Glutamatergic neuron (in vitro differentiated cells): Measurements from ENCODE around the gene LLGL2. TPM values are rescaled to one million over a fixed set of nuclear protein-coding genes. Genes with fewer than 3 reads are reported as not detected.

Source experiments
- DNase-seq: peaks from one replicate; pipeline ENCODE4 v3.0.0; 2022
- H3K27ac Mint-ChIP-seq: one replicate; pipeline ENCODE4 v1.8.0; 2020; ENCODE audit warnings: mild to moderate bottlenecking, mixed read lengths, inconsistent platforms; ENCODE audit not compliant: unreplicated experiment
- H3K27me3 Mint-ChIP-seq: one replicate; pipeline ENCODE4 v1.8.0; 2020; ENCODE audit warnings: mild to moderate bottlenecking, moderate library complexity, mixed read lengths, inconsistent platforms; ENCODE audit not compliant: unreplicated experiment
- H3K36me3 Mint-ChIP-seq: one replicate; pipeline ENCODE4 v1.8.0; 2020; ENCODE audit warnings: mild to moderate bottlenecking, mixed read lengths, inconsistent platforms; ENCODE audit not compliant: unreplicated experiment
- H3K4me1 Mint-ChIP-seq: one replicate; pipeline ENCODE4 v1.8.0; 2020; ENCODE audit warnings: mild to moderate bottlenecking, low read depth, mixed read lengths, inconsistent platforms; ENCODE audit not compliant: unreplicated experiment
- H3K4me3 Mint-ChIP-seq: one replicate; pipeline ENCODE4 v1.8.0; 2020; ENCODE audit warnings: mild to moderate bottlenecking, mixed read lengths, inconsistent platforms; ENCODE audit not compliant: unreplicated experiment
- H3K9me3 Mint-ChIP-seq: one replicate; pipeline ENCODE4 v1.8.0; 2020; ENCODE audit warnings: mild to moderate bottlenecking, moderate library complexity, mixed read lengths, inconsistent platforms; ENCODE audit not compliant: unreplicated experiment
- CTCF ChIP-seq: fragments of 200-600 bp; sonication (generic); IDR thresholded peaks from one replicate; pipeline ENCODE4 v1.5.0; 2021; ENCODE audit not compliant: partially characterized antibody, unreplicated experiment
- total RNA-seq: library from RNA; stranded (reverse); fragmentation: NEBNext Ultra II Directional; extraction: Animal tissue kit (Norgen Biotek cat#: 25700); gene quantifications from one replicate; pipeline ENCODE4 v1.2.1, GENCODE V29; 2021; ENCODE audit not compliant: unreplicated experiment

Gene LLGL2
- total RNA-seq, 1 donor from 2014 or later = 4.8 TPM

GRCh38 chr17:75584849-75585175, 59.3 kb downstream of the LLGL2 start:
- peaks cover 6% of the 10 kb centered on the region for H3K9me3 Mint-ChIP-seq
- H3K27ac Mint-ChIP-seq = no peak overlapping the region
- H3K4me1 Mint-ChIP-seq = no peaks in the 10 kb centered on the region
- no peak overlapping the region for H3K4me3 Mint-ChIP-seq
- H3K36me3 Mint-ChIP-seq = peaks cover 4% of the 10 kb centered on the region
- DNase-seq = no peak
- H3K27me3 Mint-ChIP-seq = peaks cover 3% of the 10 kb centered on the region
- TF ChIP-seq CTCF = no peak

DNA sequence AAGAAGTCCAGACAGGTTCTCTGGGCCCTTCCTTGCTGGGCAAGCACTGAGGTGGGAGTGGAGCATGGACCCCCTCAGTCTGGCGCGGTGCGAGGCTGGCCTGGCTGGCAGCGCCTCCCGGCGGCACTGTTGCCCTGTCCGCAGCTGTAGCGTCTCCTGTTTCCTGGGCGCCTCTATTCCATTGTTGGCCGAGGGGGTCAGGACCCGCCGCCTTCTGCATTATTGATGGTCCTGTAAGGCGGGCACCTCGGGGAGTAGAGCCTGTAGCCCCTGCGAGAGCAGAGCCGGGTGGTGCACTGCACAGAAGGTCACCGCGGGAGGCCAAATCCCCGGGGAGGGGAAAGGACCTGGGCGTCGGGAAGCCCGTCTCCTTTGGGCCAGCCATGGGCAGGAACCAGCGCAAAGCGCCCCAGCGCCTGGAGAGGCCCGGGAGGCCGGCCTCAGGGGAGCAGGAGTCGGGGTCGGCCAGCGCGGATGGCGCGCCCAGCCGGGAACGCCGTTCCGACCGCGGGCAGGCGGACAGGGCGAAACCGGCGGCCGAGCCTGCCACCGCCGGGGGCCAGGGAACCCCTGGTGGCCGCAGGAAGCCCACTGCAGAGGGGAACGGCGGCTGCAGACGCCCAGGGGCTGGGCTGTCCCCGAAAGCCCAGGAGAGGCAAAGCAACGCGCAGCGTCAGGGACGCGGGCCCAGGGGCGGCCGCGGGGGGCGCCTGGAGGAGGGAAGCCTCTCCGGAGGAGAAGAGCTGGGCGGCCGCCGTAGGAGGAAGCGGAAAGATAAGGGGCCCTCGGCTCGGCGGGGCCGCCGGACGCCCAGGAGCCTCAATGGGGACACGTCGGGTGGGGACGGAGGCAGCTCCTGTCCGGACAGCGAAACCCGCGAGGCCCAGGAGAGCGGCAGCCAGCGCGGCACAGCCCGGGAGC, 62.4 kb downstream of the LLGL2 start, which contains the start of gene MYO15B:
MYO15B (plus strand) TSS at position 126 of the 921 bp plus-strand sequence; CDS start at position 384, 258 bp downstream.
- H3K27me3 Mint-ChIP-seq = peaks cover 6% of the 10 kb centered on the region
- H3K36me3 Mint-ChIP-seq = peaks cover 4% of the 10 kb centered on the region
- peaks cover 7% of the 10 kb centered on the region for H3K9me3 Mint-ChIP-seq
- no peak within 1 kb of the TSS for H3K27ac Mint-ChIP-seq
- peak; percentile 74 for DNase-seq
- H3K4me1 Mint-ChIP-seq = no peaks in the 10 kb centered on the region
- TF ChIP-seq CTCF = peak; percentile 14
- peak within 1 kb of the TSS; percentile 69 for H3K4me3 Mint-ChIP-seq

DNA sequence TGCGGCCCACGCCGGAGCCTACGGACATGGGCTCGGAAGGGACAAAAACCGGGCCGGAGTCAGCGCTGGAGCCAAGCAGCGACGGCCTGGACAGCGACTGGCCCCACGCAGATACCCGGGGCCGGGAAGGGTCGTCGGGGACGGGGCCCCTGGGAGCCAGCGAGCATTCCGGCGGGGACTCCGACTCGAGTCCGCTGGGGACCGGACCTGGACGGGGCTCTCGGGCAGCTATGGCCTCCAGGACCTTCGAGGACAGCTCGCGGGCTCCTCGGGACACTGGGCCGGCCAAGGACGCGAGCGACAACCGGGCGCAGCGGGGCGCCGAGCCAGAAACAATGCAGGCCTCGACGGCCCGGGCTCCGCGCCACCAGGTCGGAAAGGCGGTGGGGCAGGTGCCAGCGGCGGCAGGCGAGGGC, 63.1 kb downstream of the LLGL2 start:
- Mint-ChIP-seq H3K27me3 (peaks cover 6% of the 10 kb centered on the region), H3K4me1 (no peaks in the 10 kb centered on the region), H3K27ac (no peak overlapping the region), H3K36me3 (peaks cover 4% of the 10 kb centered on the region), H3K4me3 (no peak overlapping the region), H3K9me3 (peaks cover 7% of the 10 kb centered on the region)
- peak; percentile 43 for DNase-seq
- no peak for TF ChIP-seq CTCF

DNA sequence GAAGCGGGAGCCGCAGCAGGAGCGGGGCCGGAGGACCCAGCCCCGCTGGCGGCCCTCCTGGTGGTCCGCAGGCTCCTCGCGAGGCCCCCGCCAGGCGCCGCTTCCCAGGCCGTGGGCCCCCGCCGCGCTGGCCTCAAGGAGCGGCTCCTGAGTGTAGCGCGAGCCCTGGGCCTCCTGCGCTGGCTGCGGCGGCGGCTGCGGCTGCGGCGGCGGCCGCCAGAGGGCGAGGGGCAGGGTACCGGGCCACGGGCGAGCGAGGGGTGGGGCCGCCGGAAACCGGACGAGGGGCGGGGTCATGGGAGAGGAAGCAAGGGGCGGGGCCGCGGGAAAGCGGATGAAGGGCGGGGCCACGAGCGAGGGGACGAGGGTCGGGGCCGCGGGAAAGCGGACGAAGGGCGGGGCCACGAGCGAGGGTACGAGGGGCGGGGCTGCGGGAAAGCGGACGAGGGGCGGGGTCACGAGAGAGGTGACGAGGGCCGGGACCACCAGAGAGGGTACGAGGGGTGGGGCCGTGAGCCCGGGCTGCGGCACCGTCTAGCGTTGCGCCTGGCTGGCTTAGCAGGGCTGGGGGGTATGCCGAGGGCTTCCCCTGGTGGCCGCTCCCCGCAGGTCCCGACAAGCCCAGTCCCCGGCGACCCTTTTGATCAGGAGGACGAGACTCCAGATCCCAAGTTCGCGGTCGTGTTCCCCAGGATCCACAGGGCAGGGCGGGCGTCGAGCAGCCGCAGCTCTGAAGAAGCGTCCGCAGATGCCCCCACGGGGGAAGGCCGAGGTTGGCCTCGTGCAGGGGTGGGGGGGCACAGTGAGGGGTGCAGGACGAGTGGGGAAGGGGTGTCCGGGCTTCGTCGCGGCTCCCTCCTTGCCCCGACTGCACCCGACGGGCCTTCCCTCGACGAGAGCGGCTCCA, 63.8 kb downstream of the LLGL2 start:
- TF ChIP-seq CTCF = peak; percentile 74
- no peaks in the 10 kb centered on the region for H3K4me1 Mint-ChIP-seq
- H3K27me3 Mint-ChIP-seq = peaks cover 8% of the 10 kb centered on the region
- no peak overlapping the region for H3K27ac Mint-ChIP-seq
- peak overlapping the region; percentile 30 for H3K4me3 Mint-ChIP-seq
- peaks cover 4% of the 10 kb centered on the region for H3K36me3 Mint-ChIP-seq
- DNase-seq = peak; percentile 97
- H3K9me3 Mint-ChIP-seq = peaks cover 7% of the 10 kb centered on the region
